NCI-H446 treated with DMSO at 0.1 percent for 48 hours (cell line): Measurements from ENCODE around the gene SLC43A2.
"Not testable (repeated sequence)": the region's sequence is repeated elsewhere in the genome, so short reads cannot be mapped to it uniquely, and the experiment has no call there.

Experiments used
- DNase-seq: peaks from one replicate; lab custom pipeline; 2025; lab: John Stamatoyannopoulos, UW

Gene SLC43A2

DNA sequence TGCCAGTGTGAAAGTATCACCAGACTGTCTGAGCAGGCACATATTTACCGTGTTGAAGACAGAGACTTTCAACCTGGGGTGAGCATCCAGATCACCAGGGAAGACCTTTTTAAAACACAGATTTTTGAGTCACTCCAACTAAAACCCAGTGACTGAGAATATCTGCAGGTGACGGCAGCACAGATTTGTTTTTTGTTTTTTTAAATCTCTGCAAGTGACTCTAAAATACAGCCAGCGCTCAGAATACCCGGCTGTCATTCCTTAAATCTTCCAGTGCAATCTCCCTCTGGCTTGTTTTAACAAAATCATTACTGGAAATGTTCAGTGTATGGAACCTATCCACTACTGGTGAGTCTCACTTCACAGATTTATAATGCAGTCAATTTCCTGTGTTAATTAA lies 92.9 kb downstream of the SLC43A2 start:
- DNase-seq: no peak

DNA sequence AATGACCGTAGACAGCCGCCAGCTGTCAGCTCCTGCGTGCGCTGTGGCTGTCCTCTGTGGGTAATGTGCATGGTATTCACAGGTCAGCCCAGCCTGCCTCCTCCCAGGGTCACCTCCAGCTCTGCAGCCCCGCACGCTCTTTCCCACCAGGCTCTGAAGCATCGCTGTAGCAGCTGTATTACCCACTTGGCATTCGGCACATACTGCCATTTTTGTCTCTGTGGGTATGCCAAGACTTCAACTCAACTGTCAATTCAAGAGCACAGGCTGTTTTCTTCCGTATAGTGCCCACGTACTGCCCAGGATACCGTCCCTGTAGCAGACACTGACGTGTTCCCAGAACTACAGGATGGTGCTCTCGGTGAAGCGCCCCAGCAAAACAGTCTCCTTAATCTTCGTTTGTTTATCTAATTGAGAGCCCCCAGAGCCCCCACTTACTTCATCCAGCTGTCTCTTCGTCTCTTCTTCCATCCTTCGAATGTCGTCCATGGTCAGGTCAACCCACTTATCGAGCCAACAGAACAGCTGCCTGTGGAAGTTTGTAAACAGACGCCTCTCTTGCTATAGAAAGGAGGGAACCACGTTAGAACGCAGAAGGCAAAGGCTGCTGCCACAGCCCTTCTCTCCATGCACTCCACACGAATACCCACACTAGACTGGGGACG lies 94.8 kb downstream of the SLC43A2 start:
- no peak for DNase-seq

DNA sequence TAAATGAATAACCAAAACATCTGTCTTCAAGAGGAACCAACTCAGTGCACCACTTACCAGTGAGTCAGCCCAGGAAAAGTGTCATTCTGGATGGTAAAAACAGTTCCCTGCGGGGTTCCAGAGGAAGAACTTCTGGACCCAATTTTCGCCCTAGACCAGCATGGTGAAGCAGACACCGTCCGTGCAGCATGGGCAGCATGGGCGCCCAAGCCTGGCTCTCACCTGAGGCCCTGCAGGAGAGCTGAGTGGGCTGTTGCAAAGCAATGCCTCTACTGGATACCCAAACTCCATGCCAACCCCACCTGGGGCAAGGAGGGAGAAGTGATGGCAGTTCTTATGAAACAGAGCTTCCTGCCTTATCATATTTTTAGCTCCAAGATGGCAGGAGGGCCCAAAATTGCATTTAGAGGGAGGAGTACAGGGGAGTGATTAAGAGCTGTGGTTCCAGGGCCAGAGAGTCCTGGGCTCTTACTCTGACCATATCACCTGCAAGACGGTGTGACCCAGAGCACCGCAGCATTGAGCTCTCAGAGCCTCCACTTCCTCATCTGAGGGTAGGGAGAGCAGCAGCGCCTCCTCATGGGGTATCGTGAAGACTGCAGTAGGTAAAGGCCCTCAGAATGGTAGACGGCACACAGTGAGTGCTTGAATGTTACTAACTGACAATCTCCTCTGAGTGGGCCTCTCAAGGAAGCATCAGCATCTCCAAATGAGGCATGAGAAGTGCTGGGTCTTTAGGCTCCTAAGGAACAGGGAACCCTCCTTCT lies 95.6 kb downstream of the SLC43A2 start:
- no peak for DNase-seq

DNA sequence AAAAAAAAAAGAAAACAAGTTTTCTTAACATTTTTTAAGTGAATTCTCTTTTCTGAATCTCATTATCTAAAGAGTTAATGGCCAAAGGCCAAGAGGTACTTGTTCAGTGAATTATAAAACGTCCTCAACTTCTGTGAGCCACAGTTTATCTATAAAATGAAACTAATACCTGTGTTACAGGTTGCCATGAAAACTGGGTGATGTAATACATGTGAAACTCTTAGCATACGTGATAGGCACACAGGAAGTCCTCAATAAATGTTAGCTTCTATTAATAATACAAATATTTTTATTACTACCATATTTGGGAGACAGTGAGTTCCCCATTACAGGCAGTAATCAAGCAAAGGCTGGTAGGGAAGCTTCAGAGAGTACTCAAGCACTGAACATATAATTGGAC lies 98.8 kb downstream of the SLC43A2 start:
- DNase-seq: no peak

DNA sequence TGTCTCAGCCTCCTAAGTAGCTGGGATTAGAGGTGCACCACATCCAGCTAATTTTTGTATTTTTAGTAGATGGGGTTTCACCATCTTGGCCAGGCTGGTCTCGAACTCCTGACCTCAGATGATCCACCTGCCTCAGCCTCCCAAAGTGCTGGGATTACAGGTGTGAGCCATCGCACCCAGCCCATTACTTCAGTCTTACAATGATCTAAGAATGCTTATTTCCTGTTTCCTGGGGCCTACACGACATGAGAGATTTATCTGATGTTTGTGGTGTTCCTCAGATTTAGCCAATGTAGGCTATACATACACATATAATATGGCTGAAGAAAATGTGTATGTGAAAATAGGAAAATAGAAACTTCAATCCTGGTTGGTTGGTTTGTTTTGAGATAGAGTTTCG lies 101.8 kb downstream of the SLC43A2 start:
- not testable (repeated sequence) for DNase-seq

DNA sequence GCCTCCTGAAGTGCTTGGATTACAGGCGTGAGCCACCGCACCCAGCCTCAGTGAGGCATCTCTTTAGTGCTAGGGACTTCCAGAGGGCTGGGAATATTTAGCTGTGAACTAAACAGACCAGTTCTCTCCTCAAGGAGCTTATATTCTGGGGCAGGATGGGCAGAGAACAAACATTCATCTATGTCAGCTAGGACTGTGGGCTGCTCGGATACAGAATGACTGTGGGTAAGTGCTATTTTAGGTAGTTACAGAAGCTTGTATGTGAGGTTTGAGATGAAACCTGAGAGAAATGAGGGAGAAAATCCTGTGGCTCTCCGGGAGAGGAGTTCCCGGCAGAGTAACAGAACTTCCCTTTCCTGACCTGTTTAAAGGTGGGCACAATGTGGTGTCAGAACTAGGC lies 106.0 kb downstream of the SLC43A2 start:
- DNase-seq: no peak

DNA sequence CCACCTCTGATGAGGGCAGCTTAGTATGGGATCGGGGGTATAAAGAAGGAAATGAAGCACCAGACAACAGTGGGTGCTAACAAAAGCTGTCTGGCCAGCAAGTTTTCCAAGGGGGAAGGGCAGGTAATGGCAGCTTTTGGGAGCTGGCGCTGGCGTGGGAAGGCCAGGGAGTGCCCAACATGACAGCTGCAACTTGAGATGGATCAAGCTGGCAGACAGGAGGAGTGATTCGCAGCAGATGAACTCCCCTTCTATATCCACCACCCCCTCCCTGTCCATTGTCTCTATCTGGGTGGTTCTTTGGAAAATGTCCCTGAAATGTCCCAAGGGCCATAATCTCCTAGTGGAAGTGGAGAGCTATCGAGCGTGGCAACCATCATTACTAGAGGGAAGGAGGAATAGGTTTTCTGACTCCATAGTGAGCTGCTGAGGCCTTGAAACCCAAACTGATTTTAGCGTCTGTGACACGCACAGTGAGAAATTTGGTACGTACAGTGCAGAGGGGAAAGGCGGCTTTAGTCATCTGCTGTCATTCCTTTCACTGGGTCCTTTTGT lies 107.5 kb downstream of the SLC43A2 start:
- DNase-seq: no peak

DNA sequence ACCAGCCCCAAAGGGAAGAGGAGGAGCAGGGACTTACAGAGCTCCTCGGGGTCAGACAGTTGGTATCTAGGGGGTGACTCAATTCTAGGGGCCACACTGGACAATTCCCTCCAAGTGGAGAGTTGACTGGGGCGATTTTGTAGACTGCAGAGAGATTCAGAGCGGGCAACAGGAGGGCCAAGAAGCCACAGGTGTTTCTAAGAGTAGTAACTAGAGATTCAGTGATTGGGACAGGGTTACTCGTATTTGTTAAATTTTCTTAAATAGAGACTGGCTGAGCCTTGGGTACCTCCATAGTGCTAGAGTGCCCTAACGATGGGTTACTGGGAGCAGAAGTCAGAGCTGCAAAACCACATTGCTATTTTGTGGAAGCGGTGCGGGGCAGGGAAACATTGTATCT lies 109.0 kb downstream of the SLC43A2 start:
- no peak for DNase-seq
